ENCODE data around the gene ZNF385C. TPM values are rescaled to one million over a fixed set of nuclear protein-coding genes. Genes with fewer than 3 reads are reported as not detected.

Gene ZNF385C
- total and polyA plus RNA-seq, 4 donors = 0.03 to 0.19 (median 0.06) TPM; not detected in 1

DNA sequence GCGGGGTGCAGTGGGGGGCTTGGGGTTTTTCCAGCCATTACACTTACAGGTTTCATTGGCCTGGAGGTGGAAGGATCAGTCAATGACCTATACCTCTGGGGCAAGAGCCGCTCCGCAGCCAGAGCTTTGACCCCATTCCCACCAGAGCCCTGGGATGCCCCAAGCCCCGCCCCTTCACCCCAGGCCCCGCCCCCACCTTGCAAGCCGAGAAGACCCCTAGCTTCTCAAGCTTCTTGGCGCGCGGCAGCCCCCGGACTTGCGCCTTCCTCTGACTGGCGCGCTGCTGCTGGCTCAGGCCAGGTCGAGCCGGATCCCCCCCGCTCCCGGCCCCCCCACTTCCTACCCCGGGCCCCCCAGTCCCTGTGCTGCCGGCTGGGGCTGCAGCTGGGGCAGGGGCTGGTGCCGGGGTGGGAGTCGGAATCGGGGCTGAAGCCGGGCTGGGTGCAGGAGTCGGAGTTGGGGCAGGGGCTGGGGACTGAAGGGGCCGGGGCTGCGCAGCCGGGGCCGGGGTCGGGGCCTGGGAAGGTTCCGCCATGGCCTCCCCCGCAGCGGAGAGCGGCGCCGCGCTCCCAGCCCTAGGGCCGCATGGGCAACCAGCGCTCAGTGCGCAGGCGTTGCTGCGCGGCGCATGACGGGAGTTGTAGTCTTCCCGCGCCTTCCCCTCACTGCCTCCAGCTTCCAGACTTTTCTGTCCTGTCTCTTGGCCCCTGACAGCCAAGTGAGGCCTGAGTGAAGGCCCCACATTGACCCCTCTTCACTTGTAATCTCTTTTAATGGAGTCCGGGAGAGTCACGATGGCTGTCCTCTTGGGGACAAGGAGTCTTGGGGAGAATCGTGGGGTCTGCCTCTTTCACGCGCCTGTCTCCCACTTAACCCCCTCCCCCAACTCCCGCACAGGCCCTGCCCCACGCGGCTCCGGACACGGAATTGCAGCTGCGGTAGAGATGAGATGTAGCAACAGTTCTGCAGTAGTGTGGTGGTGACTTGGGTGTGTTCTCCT is 22.8 kb upstream of the ZNF385C start, which contains the start of gene KAT2A:
TSS of gene KAT2A (minus strand) at position 598 of the 1,000 bp plus-strand sequence. CDS start at position 535, 63 bp downstream.
- peak; percentile 83 for DNase-seq (ENCODE audit: low spot score)
- Histone ChIP-seq H3K27me3 (ENCODE audit: control insufficient read depth in 4 of 4, insufficient read depth in 4 of 4, low read length in 3 of 4) (no peaks in the 10 kb centered on the region), H3K4me1 (ENCODE audit: control insufficient read depth in 4 of 4, insufficient read depth in 4 of 4, low read length in 3 of 4) (peaks cover 7 to 28% (median 19%) of the 10 kb centered on the region in 4 donors), H3K9ac (ENCODE audit: low read depth in 1 of 2, low read length in 2 of 2) (peak within 1 kb of the TSS in 1 of 2 donors; percentile 3), H3K9me3 (ENCODE audit: control insufficient read depth in 4 of 4, low read length in 3 of 4) (no peaks in the 10 kb centered on the region), H3K36me3 (ENCODE audit: control insufficient read depth in 4 of 4, insufficient read depth in 3 of 4, low read depth in 1 of 4, low read length in 3 of 4) (peaks cover 5 to 16% (median 7%) of the 10 kb centered on the region in 4 donors), H3K4me3 (ENCODE audit: low read depth in 1 of 3, low read length in 3 of 3) (peak within 1 kb of the TSS; percentile 25 to 85 (median 61)), H3K27ac (ENCODE audit: low read depth in 1 of 2, low read length in 2 of 2) (peak within 1 kb of the TSS; percentile 79 to 81)
- 6% methylated on average over 57 of the region's 57 CpGs for WGBS
- no peak for TF ChIP-seq EGR1 (IDR thresholded peaks at IDR 0.05; ENCODE audit: low read depth in 2 of 2)
- TF ChIP-seq, protein P1, sequence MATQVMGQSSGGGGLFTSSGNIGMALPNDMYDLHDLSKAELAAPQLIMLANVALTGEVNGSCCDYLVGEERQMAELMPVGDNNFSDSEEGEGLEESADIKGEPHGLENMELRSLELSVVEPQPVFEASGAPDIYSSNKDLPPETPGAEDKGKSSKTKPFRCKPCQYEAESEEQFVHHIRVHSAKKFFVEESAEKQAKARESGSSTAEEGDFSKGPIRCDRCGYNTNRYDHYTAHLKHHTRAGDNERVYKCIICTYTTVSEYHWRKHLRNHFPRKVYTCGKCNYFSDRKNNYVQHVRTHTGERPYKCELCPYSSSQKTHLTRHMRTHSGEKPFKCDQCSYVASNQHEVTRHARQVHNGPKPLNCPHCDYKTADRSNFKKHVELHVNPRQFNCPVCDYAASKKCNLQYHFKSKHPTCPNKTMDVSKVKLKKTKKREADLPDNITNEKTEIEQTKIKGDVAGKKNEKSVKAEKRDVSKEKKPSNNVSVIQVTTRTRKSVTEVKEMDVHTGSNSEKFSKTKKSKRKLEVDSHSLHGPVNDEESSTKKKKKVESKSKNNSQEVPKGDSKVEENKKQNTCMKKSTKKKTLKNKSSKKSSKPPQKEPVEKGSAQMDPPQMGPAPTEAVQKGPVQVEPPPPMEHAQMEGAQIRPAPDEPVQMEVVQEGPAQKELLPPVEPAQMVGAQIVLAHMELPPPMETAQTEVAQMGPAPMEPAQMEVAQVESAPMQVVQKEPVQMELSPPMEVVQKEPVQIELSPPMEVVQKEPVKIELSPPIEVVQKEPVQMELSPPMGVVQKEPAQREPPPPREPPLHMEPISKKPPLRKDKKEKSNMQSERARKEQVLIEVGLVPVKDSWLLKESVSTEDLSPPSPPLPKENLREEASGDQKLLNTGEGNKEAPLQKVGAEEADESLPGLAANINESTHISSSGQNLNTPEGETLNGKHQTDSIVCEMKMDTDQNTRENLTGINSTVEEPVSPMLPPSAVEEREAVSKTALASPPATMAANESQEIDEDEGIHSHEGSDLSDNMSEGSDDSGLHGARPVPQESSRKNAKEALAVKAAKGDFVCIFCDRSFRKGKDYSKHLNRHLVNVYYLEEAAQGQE (IDR thresholded peaks at IDR 0.05) = no peak
- TF ChIP-seq RXRA (IDR thresholded peaks at IDR 0.05) = peak in 1 of 2 donors; percentile 39
- no peak for TF ChIP-seq JUND (IDR thresholded peaks at IDR 0.05)
- TF ChIP-seq HNF4A (conservative IDR thresholded peaks at IDR 0.05) = no peak
- TF ChIP-seq FOXA1 (IDR thresholded peaks at IDR 0.05) = no peak
- no peak for TF ChIP-seq NR2F2 (IDR thresholded peaks at IDR 0.05)
- TF ChIP-seq GABPA (IDR thresholded peaks at IDR 0.05 in 1 of 2, conservative IDR thresholded peaks at IDR 0.05 in 1 of 2) = no peak
- TF ChIP-seq, protein P2, sequence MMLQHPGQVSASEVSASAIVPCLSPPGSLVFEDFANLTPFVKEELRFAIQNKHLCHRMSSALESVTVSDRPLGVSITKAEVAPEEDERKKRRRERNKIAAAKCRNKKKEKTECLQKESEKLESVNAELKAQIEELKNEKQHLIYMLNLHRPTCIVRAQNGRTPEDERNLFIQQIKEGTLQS (IDR thresholded peaks at IDR 0.05) = no peak
- TF ChIP-seq RAD21 (IDR thresholded peaks at IDR 0.05) = no peak
- peak; percentile 49 for TF ChIP-seq YY1 (IDR thresholded peaks at IDR 0.05)
- TF ChIP-seq, protein P3, sequence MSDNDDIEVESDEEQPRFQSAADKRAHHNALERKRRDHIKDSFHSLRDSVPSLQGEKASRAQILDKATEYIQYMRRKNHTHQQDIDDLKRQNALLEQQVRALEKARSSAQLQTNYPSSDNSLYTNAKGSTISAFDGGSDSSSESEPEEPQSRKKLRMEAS (IDR thresholded peaks at IDR 0.05) = no peak
- TF ChIP-seq, protein P4, sequence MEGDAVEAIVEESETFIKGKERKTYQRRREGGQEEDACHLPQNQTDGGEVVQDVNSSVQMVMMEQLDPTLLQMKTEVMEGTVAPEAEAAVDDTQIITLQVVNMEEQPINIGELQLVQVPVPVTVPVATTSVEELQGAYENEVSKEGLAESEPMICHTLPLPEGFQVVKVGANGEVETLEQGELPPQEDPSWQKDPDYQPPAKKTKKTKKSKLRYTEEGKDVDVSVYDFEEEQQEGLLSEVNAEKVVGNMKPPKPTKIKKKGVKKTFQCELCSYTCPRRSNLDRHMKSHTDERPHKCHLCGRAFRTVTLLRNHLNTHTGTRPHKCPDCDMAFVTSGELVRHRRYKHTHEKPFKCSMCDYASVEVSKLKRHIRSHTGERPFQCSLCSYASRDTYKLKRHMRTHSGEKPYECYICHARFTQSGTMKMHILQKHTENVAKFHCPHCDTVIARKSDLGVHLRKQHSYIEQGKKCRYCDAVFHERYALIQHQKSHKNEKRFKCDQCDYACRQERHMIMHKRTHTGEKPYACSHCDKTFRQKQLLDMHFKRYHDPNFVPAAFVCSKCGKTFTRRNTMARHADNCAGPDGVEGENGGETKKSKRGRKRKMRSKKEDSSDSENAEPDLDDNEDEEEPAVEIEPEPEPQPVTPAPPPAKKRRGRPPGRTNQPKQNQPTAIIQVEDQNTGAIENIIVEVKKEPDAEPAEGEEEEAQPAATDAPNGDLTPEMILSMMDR (IDR thresholded peaks at IDR 0.05; ENCODE audit: low read depth, low read length, missing input control) = no peak
- TF ChIP-seq TAF1 (conservative IDR thresholded peaks at IDR 0.05) = no peak
